NCI-H2107 treated with DMSO at 0.1 percent for 48 hours (cell line): ENCODE measurements around the gene NFIA.
"Not testable (repeated sequence)": the region's sequence is repeated elsewhere in the genome, so short reads cannot be mapped to it uniquely, and the experiment has no call there.

Source experiments
- DNase-seq: peaks from one replicate; lab custom pipeline; 2025; ENCODE audit not compliant: unreplicated experiment; lab: John Stamatoyannopoulos, UW

NFIA gene

DNA sequence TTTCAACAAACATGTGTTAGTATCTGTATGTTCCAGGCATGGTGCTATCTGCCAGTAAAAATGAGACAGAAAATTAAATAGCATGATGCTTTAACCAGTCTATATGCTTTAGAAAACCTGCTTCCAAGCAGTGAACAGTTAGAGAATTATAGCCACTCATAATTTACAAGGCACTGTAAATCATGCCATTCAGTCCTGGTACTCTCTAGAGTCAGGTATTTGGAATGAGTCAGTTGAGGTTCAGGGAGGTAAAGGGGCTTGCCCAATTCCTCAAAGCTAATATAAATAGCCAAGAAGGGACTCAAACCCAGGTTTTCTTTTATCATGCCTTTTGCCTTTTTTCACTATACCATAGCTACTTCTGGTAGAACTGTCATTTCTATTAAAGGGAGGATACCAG, 184.4 kb downstream of the NFIA start:
- no peak for DNase-seq

- DNase-seq = no peak
Measured at GRCh38 chr1:61268546-61269240, 186.3 kb downstream of the NFIA start.

DNA sequence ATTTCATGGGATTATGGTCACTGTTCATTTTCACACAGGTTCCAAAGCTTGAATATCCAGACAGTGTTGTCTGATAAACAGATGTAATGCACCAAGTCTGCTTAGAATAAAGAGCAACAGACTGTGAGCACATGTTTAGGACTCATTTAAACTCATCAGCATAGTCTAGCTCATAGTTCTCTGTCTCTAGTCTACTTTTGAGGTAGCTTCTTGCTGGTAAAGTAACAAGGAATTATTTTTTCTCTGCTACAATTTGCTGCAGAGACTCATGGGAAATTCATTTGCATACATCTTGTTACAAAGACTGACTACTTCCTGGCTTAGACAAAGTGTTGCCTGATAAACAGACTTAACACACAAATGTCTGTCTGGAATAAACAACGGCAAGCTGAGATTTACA, 187.2 kb downstream of the NFIA start:
- DNase-seq = no peak

- DNase-seq = no peak
Measured at GRCh38 chr1:61270107-61270506, 187.7 kb downstream of the NFIA start.

DNA sequence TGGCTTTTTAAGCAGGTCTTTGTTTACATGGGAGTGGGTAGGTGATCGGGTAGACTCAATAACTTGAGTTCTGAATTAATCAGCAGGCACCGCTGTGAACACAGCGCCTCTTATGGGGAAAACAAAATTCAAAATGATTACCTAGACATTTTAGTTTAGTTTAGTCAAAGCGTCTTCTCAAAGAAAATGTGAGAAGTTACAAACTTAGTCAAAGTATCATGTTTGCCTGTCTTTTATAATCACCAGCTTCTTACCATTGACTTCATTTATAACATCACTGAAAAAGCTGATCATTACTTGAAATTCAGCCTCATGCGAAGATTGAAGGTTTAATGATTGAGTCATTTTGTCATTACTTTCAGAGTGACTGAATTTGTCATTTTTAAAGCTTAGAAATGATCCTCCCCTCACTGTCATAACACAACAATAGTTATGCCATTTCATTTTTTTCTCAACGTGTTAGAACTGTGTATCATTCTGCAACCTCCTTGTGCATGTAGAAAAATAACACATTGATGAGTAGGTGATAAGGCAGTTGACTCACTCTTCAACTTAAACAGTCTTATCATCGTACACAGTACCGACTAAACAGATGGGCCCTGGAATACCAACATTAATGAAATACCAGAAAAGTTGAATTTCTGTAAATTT, 188.5 kb downstream of the NFIA start:
- DNase-seq = no peak

DNA sequence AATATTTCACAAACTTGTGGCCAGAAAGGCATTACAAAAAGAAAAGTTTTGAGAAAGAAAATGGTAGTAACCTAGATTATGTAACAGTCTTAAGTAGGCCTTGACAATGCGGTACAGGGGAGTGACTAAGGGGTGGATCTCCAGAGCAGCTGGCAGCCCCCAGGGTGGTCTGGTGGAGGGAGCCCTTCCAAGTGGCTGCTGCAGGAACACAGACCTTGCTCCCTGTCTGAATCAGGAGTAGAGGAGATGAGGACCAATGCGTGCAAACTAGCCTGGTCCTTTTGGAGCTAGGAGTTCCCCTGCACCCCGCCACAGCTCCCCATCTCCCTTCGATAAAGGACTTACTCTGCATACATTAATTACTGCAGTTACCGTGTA, 189.0 kb downstream of the NFIA start:
- DNase-seq = no peak

GRCh38 chr1:61273167-61273705, 190.9 kb downstream of the NFIA start:
- DNase-seq = no peak

- DNase-seq = no peak
Measured at GRCh38 chr1:61273861-61274260, 191.5 kb downstream of the NFIA start.

DNA sequence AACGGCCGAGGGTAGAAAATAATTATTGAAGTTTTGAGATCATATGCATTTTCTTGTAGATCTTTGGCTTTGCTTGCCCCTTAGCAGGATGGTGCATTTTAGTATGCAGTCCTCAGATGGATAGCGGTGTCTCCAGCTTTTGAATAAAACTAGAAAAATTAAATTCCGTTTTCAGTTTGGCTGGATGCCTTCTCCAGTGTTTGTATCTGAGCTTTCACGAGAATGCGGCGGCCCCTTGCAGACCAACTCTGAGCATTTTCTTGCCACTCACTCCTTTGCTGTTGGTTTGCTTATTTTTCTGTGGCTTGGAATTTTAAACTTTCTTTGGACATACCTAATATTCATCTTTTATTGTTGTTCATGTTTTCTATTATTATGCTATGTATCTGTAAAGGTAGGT, 192.6 kb downstream of the NFIA start:
- DNase-seq = no peak

- DNase-seq = no peak
Measured at GRCh38 chr1:61276246-61276645, 193.9 kb downstream of the NFIA start.

GRCh38 chr1:61277121-61277690, 194.8 kb downstream of the NFIA start:
- no peak for DNase-seq

GRCh38 chr1:61278503-61278902, 196.1 kb downstream of the NFIA start:
- not testable (repeated sequence) for DNase-seq

GRCh38 chr1:61278966-61279365, 196.6 kb downstream of the NFIA start:
- DNase-seq = no peak

GRCh38 chr1:61279570-61279969, 197.2 kb downstream of the NFIA start:
- no peak for DNase-seq

GRCh38 chr1:61280452-61280851, 198.1 kb downstream of the NFIA start:
- DNase-seq = no peak

GRCh38 chr1:61282387-61282786, 200.0 kb downstream of the NFIA start:
- DNase-seq = no peak

GRCh38 chr1:61284248-61284854, 202.0 kb downstream of the NFIA start:
- DNase-seq = no peak

- no peak for DNase-seq
Measured at GRCh38 chr1:61284936-61285335, 202.6 kb downstream of the NFIA start.

DNA sequence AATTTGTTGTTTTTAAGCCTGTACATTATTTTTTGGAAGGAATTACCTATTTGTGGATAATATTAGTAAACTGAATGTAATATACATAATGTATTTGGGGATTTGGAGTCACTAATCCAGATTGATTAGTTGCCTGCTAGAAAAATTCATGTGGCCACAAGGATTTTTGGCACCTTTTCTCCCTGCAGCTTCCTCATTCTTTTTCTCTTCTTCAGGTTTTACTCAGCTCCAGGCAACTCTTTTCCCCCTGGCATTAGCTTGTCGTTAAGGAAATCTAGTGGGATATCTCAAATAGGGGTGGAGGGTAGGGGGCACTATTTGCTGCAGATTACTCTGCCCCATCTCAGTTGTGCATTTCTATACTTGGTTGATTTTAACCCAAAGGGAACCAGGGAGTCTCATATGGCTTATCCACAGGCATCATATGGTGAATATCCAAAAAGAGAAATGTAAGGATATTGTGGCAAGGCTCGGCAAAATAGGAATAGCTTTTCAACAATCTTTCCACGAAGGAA, 203.1 kb downstream of the NFIA start:
- DNase-seq = no peak

- DNase-seq = no peak
Measured at GRCh38 chr1:61287014-61287413, 204.7 kb downstream of the NFIA start.

DNA sequence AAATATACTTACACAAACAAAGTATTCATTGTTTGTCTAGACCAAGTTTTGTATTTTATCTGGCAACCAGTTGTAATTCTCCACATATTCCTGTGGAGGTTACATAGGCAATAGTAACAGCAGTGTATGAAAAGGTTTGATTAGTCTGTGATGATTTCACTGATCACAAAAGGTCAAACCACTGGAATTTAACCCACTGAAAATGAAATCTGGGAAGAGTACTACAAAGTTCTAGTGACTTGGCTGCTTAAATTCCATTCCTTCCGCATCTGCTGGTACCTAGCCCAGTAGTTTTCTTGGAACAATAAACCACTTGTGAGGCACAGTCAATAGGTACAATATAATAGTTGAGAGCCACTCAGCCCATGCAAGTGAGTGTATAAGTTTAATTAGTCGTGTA, 205.4 kb downstream of the NFIA start:
- no peak for DNase-seq
